ENCODE data around the gene PTGES3. TPM values are rescaled to one million over a fixed set of nuclear protein-coding genes. Genes with fewer than 3 reads are reported as not detected.

Gene PTGES3
- total and polyA plus RNA-seq, 2 experiments from 2014 or later, result 82.2 to 210 TPM

DNA sequence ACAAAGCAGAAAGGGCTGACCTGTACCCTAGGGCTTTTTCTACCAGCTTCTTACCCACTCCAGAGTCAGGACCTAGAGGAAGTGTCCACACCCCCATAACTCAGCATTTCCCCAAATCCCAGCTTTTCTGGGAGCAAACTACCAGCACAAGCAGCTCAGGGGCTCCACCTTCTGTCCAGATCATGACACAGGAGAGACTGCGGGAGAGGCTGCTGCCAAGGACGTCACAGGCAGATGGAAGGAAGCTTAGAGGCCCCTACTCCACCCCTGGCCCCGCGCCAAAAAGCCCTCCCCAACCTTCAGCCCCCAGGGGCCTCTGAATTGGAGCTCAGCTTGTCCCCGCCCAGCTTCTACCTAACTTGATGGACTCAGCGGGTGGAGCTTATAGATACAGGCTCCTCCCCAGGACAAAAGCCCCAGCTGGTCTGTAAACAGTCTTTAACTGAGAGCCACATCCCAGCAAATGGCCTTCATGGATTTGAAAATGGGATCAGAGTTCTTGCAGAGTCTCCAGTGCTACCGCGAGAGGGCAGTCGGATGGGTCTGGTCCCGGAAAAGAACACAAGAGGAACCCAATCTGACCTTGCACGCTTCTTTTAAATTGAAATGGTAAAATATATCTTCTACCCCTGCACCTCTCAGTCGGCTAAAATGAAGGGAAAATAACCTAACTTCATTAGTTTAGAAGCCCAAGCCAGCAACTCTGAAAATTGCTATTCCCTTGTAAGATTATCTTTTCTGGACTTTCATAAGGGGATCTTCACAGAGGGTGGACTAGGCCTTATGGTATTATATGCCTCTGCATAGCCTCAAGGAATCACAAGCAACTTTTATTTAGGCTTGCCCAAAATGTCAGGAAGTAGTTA lies 51.2 kb downstream of the PTGES3 start:
- peak overlapping the region; percentile 86 for H3K4me3 ChIP-seq
- TF ChIP-seq, protein P1, sequence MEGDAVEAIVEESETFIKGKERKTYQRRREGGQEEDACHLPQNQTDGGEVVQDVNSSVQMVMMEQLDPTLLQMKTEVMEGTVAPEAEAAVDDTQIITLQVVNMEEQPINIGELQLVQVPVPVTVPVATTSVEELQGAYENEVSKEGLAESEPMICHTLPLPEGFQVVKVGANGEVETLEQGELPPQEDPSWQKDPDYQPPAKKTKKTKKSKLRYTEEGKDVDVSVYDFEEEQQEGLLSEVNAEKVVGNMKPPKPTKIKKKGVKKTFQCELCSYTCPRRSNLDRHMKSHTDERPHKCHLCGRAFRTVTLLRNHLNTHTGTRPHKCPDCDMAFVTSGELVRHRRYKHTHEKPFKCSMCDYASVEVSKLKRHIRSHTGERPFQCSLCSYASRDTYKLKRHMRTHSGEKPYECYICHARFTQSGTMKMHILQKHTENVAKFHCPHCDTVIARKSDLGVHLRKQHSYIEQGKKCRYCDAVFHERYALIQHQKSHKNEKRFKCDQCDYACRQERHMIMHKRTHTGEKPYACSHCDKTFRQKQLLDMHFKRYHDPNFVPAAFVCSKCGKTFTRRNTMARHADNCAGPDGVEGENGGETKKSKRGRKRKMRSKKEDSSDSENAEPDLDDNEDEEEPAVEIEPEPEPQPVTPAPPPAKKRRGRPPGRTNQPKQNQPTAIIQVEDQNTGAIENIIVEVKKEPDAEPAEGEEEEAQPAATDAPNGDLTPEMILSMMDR (IDR thresholded peaks at IDR 0.05; ENCODE audit: low read depth, low read length), result peak; percentile 71
- H3K27me3 ChIP-seq, result no peaks in the 10 kb centered on the region
- H3K27ac ChIP-seq, result peak overlapping the region; percentile 88
- DNase-seq (ENCODE audit: low read depth in 1 of 2, low spot score in 1 of 2), result peak; percentile 99 to 100
- peaks cover 36% of the 10 kb centered on the region for H3K36me3 ChIP-seq
- H3K9me3 ChIP-seq (ENCODE audit: low read depth), result no peaks in the 10 kb centered on the region
- H3K4me1 ChIP-seq (ENCODE audit: low read depth), result peaks cover 18% of the 10 kb centered on the region

GRCh38 chr12:56635806-56636674 lies 52.0 kb downstream of the PTGES3 start:
- H3K27ac ChIP-seq, result peak overlapping the region; percentile 88

DNA sequence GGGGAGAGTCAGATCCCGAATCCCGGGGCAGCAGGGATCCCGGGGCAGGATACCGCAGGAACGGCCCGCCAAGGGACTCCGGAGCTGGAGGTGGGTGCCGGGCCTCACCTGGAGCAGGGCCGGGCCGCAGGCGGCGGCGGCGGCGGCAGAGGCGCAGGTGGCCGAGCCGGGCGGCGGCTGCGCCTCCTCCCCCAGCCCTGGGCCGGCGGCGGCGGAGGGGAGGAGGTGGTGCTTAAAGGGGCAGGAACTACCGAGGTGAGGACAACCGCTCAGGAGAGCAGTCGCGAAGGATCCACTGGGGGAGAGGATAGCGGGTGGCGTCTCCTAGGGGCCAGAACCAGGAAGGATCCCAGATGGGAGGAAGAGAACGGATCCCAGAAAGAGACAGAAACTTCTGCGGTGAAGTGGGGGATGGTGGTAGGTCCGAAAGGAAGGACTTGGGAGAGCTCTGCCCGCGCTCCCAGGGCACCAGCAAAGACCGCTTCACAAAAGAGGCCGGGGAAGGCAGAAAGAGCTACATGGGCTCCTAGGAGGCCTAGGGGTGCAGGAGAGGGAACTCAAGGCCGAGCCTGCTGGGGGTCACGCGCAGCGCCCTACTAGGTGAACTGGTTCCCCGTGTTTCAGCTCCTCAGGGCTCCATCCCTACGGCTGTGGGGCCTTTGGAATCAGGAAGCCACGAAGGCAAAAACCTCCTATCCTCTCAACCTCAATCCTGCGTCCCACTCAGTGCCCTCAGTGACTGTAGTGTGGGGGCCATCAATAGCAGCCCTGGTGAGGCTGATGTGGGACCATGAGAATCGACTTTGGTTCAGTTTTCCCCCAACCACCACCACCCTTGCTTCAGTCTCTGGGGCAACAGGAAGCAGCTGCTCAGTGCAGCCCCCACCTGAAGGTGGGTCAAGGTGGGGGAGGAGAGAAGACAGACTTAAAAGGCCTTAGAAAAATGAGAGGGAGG lies 53.0 kb downstream of the PTGES3 start:
- DNase-seq (ENCODE audit: low read depth in 1 of 2, low spot score in 1 of 2), result peak; percentile 85 to 86
- peaks cover 22% of the 10 kb centered on the region for H3K36me3 ChIP-seq
- TF ChIP-seq, protein P1 (IDR thresholded peaks at IDR 0.05; ENCODE audit: low read depth, low read length), result peak; percentile 62
- H3K27me3 ChIP-seq, result no peaks in the 10 kb centered on the region
- H3K4me1 ChIP-seq (ENCODE audit: low read depth), result peaks cover 31% of the 10 kb centered on the region
- H3K9me3 ChIP-seq (ENCODE audit: low read depth), result no peaks in the 10 kb centered on the region
- peak overlapping the region; percentile 88 for H3K27ac ChIP-seq
- H3K4me3 ChIP-seq, result peak overlapping the region; percentile 86

More at GRCh38 chr12:56635806-56636674, 52.0 kb downstream of the PTGES3 start:
- H3K9me3 ChIP-seq (ENCODE audit: low read depth), result no peaks in the 10 kb centered on the region
- H3K36me3 ChIP-seq, result peaks cover 28% of the 10 kb centered on the region
- TF ChIP-seq, protein P1 (IDR thresholded peaks at IDR 0.05; ENCODE audit: low read depth, low read length), result no peak
- peaks cover 23% of the 10 kb centered on the region for H3K4me1 ChIP-seq (ENCODE audit: low read depth)
- peak overlapping the region; percentile 86 for H3K4me3 ChIP-seq
- no peaks in the 10 kb centered on the region for H3K27me3 ChIP-seq
- DNase-seq (ENCODE audit: low read depth in 1 of 2, low spot score in 1 of 2), result peak; percentile 85 to 91

DNA sequence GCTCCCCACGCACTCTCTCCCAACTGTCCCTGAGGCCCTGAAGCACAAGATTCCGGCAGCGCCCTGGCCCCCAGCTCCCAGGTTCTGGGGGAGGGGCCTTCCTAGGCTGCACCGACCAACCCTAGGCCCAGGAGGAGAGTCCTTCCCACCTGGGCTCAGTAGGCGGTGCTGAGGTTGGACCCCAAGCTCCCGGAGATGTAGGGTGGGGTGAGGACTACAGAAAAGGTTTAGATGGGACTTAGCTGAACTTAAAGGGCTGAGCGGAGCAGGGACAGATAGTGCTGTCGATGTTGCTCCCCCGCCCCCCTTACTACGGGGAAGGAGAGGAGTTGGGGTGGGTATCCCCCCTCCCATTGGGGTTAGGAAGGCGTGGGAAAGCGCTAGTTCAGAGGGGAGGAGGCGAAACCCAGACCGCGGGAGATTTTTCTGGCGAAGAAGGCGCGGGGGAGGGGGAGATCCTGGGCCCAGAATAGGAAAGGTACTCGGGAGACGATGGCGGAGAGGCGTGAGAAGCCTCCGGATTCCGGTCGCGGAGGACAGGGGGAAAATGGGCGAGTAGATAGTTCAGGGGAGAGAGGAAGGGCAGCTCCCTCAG lies 53.7 kb downstream of the PTGES3 start:
- TF ChIP-seq, protein P1 (IDR thresholded peaks at IDR 0.05; ENCODE audit: low read depth, low read length), result no peak
- peak overlapping the region; percentile 86 for H3K4me3 ChIP-seq
- H3K36me3 ChIP-seq, result peaks cover 16% of the 10 kb centered on the region
- H3K9me3 ChIP-seq (ENCODE audit: low read depth), result no peaks in the 10 kb centered on the region
- peak overlapping the region; percentile 88 for H3K27ac ChIP-seq
- DNase-seq (ENCODE audit: low read depth in 1 of 2, low spot score in 1 of 2), result peak in 1 of 2 donors; percentile 82
- H3K27me3 ChIP-seq, result no peaks in the 10 kb centered on the region
- peaks cover 31% of the 10 kb centered on the region for H3K4me1 ChIP-seq (ENCODE audit: low read depth)

All from cardiac muscle cell (in vitro differentiated cells and primary cell).